ENCODE results near the gene DYNC2LI1.

DNA sequence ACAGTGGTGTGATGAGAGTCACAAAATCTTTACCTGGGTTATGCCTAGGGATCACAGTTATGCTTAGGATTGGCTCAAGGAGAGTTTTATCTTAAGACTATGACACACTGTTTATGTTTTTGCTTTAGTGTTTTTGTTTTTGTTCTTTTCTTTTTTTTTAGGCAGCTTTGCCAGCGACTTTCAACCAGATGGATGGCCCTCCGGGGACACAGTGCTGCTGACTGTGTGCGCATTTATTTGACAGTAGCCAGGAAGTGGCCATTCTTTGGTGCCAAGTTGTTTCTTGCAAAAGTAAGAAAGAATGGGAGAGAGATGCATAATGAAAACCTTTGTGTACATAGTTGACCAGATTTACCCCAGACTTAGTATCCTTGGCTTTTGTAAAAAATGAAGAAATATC, 15.1 kb upstream of the DYNC2LI1 start:
- TF ChIP-seq EZH2 (IDR thresholded peaks at IDR 0.05; ENCODE audit: borderline replicate concordance, low read depth, low read length, severe bottlenecking), result no peak
- TF ChIP-seq, protein P1, sequence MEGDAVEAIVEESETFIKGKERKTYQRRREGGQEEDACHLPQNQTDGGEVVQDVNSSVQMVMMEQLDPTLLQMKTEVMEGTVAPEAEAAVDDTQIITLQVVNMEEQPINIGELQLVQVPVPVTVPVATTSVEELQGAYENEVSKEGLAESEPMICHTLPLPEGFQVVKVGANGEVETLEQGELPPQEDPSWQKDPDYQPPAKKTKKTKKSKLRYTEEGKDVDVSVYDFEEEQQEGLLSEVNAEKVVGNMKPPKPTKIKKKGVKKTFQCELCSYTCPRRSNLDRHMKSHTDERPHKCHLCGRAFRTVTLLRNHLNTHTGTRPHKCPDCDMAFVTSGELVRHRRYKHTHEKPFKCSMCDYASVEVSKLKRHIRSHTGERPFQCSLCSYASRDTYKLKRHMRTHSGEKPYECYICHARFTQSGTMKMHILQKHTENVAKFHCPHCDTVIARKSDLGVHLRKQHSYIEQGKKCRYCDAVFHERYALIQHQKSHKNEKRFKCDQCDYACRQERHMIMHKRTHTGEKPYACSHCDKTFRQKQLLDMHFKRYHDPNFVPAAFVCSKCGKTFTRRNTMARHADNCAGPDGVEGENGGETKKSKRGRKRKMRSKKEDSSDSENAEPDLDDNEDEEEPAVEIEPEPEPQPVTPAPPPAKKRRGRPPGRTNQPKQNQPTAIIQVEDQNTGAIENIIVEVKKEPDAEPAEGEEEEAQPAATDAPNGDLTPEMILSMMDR (IDR thresholded peaks at IDR 0.05; ENCODE audit: borderline replicate concordance, extremely low read depth, low read length, poor library complexity, severe bottlenecking), result no peak
